Ishikawa (cell line): ENCODE measurements around the gene EPHA3.

Source experiments
- MAX ChIP-seq: IDR thresholded peaks from 2 replicates; pipeline ENCODE4 v1.6.1; 2012
- RAD21 ChIP-seq: IDR thresholded peaks from 2 replicates; pipeline ENCODE4 v1.6.1; 2012; ENCODE audit warnings: low read depth
- TF ChIP-seq, protein P1 (sequence below): IDR thresholded peaks from 2 replicates; pipeline ENCODE4 v1.6.1; 2012; ENCODE audit warnings: low read depth, mild to moderate bottlenecking

GRCh38 chr3:89246326-89246725 is 138.9 kb downstream of the EPHA3 start:
- TF ChIP-seq MAX (no peak), RAD21 (no peak)
- TF ChIP-seq, protein P1, sequence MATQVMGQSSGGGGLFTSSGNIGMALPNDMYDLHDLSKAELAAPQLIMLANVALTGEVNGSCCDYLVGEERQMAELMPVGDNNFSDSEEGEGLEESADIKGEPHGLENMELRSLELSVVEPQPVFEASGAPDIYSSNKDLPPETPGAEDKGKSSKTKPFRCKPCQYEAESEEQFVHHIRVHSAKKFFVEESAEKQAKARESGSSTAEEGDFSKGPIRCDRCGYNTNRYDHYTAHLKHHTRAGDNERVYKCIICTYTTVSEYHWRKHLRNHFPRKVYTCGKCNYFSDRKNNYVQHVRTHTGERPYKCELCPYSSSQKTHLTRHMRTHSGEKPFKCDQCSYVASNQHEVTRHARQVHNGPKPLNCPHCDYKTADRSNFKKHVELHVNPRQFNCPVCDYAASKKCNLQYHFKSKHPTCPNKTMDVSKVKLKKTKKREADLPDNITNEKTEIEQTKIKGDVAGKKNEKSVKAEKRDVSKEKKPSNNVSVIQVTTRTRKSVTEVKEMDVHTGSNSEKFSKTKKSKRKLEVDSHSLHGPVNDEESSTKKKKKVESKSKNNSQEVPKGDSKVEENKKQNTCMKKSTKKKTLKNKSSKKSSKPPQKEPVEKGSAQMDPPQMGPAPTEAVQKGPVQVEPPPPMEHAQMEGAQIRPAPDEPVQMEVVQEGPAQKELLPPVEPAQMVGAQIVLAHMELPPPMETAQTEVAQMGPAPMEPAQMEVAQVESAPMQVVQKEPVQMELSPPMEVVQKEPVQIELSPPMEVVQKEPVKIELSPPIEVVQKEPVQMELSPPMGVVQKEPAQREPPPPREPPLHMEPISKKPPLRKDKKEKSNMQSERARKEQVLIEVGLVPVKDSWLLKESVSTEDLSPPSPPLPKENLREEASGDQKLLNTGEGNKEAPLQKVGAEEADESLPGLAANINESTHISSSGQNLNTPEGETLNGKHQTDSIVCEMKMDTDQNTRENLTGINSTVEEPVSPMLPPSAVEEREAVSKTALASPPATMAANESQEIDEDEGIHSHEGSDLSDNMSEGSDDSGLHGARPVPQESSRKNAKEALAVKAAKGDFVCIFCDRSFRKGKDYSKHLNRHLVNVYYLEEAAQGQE = no peak
